HG03571 (cell line): ENCODE results near the gene HOXC11.

Source experiments
- ATAC-seq: cut with Tn5 transposase; IDR thresholded peaks from one replicate; pipeline ENCODE4 v1.9.1; 2021; ENCODE audit not compliant: unreplicated experiment

HOXC11 gene

DNA sequence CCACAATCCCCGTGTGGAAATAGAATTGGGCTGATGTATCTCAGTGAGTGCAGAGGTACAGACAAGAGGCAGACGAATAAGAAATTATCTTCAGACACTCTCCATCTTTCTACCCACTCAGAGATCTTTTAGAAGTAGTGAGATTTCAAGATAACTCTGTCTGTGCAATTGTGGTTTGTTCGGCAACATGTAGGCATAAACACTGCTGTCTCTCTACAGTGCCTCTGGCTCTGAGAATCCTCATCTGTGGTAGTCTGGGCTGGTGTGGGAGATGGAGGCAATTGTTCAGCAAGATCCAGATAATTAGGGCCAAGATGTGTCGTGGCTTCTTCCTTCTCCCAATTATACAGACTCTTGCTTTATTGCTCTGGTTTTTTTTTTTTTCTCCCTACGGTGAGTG is 31.2 kb upstream of the HOXC11 start:
- no peak for ATAC-seq

GRCh38 chr12:53942467-53942997 is 30.4 kb upstream of the HOXC11 start:
- ATAC-seq, result no peak

- ATAC-seq, result no peak
Observed at GRCh38 chr12:53944209-53944608, 28.7 kb upstream of the HOXC11 start.

DNA sequence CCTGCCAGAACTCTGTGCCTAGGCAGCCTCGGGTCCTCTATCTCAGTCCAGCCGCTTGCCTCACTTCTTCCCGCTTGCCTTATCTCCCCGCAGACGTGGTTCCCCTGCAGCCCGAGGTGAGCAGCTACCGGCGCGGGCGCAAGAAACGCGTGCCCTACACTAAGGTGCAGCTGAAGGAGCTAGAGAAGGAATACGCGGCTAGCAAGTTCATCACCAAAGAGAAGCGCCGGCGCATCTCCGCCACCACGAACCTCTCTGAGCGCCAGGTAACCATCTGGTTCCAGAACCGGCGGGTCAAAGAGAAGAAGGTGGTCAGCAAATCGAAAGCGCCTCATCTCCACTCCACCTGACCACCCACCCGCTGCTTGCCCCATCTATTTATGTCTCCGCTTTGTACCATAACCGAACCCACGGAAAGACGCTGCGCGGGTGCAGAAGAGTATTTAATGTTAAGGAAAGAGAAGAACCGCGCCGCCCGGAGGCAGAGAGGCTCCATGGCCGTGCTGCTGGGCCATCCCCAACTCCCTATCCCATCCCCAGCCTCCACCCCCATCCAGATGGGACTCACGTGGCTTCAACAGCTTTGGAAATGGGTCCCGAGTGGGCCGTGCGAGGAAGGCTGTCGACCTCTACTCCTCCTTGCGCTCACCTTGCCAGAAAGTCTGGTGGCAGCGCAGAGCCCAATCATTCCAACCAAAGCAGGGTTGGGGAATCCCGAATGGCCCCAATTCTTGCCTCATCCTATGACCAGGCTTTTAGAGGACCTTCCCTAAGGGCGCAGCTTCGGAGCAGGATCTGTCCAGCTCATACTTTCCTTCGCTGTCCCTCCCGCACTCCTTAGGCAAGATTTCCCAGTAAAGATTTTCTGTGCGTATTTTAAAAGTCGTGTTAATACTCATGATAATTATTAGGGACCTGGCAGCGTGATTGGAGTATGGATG is 27.7 kb upstream of the HOXC11 start:
- ATAC-seq, result no peak

DNA sequence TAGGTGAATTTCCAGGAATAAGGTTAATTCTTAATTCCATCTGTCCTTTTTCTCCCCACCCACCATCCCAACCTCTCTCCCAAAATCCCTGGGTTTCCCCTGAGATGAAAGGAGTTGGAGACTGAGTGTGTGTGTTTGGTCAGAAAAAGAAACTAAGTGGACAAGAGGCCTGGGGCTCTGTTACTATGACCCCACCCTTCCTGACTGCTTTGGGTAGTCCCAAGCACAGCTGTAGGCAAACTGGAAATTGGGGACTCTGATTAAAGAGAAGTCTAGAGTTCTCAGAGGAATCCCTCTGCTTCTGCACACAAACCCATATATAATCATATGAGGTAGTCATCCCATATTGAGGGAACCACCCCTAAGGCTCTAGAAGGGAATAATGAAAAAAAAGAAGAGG is 25.2 kb upstream of the HOXC11 start:
- no peak for ATAC-seq

DNA sequence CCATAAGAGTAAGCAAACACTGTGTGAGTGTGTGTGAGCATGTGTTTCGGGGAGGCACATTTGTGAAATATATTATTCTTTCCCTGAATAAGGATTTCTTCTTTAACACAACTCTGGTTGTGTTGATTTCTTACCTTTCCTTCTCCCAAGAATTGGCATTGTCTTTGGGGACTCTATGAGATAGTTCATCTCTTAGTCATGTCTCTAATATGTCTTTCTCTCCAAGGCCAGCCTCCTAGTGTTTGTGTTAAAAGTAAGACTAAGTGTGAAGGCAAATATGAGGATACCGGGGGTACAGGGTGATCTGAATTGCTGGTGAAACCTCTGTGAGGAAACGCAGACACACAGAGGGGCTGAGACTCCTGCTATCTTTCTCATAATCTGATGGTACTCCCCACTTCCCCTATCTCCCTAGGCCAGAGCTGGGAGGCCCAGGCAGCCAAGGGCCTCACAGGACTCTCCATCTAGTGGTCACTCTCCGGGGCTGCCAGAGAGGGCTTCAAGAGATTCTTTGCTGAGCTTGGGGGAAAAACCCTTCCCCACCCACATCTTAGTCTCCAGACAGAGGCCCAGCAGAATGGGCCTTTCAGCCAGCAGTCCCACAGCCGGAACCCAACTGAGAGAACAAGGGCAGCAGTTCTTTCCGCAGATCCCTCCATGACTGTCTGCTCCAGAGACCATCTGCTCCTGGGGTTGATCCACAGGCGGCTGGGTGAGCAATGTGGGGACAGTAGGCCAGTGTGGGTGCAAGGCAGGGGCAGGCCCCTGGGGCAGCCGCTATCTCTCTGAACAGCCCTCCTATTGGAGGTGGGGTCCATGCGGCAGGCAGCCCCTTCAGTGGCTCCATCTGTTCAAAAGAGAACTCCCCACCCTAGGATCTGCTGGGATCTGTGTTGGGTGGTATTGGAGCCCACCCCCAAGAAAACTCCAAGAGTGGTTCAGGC is 24.0 kb upstream of the HOXC11 start:
- ATAC-seq, result no peak

DNA sequence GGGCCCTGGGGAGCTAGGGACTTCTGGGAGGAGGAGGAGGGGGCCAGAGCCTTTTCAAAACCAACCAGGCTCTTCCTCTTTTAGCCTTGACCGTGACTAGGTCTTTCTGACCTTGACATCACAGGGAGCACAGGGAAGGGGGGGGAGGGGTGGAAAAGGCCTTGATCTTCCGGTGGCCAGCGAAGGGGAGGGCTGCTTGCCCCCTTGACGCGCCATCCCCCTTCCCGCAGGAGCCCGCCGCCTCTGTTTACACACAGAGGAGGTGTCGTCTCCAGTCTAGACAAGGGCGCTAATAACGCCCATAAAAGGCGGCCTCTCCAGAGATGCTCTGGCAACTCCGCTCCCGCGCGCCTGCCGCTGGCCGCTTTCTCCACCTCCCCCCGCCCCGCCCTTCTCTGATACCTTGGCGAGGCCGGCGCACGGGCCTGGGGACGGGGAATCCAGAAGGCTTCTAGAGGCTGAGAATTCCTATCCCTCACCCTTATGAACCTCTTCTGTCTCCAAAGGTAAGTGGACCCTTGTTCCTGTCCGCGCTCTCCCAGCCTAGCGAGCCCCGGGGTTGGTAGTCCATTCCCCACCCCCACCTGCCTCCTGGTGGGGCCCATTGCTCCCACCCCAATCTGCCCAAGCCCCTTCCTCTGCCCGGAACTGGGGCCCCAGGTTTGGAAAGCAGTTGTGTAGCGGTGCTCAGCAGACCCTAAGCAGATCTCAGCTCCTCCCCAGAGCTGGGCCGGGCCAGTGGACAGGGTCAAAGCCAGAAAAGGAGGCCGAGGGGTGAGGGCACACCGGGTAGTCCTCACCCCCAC is 23.1 kb upstream of the HOXC11 start:
- no peak for ATAC-seq

GRCh38 chr12:53950437-53950773 is 22.5 kb upstream of the HOXC11 start:
- no peak for ATAC-seq

- no peak for ATAC-seq
Observed at GRCh38 chr12:53950789-53951576, 21.9 kb upstream of the HOXC11 start.

DNA sequence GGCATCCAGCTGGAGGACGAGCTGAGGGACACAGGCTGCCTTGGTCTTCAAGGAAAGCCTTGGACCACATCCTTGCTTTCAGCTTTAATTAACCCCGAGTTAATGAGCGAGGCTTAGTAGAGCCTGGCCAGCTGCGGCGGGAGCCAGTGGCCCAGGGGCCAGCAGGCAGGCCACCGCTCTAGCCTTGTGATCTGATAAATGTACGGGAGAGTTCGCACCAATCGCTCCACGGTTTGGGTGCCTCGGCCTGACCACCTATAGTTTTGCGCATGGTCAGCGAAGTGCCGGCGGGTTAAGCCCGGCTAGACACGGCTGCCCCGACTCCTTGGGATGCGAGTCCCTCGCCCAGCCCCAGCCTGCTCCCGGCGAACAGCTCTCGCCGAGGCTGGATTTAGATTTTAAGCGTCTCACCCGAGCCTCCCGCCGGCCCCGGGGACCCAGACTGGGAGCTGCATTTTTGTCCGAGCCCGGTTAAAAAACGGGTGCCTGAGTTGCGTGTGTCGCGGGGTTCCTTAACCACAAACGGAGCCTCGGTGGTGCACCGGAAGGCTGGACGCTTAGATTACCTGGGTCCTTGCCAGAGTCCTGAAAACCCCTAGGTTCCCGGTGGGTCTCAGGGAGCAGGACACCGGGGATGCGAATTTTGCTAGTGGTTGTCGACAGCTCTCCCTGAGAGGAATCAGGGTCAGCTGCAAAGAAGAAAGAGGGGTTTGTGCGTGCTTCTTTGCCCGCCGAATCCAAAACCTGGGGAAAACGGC is 21.2 kb upstream of the HOXC11 start:
- ATAC-seq, result no peak

DNA sequence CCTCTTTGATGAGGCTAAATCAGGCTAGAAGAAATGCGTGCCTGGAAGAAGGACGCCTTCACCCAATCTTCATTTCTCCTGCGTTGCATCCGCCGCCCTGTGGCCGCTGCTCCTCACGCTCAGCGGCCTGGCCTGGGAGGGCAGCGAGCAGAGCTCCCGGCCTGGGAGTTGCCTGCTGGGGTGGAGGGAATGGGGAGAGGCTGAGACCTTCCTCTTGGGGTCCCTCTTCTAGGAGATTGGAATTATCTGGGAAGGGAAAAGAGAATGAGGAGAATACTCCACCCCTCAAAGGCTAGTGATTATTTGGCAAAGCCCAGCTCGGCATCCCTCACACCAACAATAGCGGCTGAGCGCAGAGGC is 20.6 kb upstream of the HOXC11 start:
- ATAC-seq, result no peak

GRCh38 chr12:53952871-53953734 is 19.8 kb upstream of the HOXC11 start:
- no peak for ATAC-seq

DNA sequence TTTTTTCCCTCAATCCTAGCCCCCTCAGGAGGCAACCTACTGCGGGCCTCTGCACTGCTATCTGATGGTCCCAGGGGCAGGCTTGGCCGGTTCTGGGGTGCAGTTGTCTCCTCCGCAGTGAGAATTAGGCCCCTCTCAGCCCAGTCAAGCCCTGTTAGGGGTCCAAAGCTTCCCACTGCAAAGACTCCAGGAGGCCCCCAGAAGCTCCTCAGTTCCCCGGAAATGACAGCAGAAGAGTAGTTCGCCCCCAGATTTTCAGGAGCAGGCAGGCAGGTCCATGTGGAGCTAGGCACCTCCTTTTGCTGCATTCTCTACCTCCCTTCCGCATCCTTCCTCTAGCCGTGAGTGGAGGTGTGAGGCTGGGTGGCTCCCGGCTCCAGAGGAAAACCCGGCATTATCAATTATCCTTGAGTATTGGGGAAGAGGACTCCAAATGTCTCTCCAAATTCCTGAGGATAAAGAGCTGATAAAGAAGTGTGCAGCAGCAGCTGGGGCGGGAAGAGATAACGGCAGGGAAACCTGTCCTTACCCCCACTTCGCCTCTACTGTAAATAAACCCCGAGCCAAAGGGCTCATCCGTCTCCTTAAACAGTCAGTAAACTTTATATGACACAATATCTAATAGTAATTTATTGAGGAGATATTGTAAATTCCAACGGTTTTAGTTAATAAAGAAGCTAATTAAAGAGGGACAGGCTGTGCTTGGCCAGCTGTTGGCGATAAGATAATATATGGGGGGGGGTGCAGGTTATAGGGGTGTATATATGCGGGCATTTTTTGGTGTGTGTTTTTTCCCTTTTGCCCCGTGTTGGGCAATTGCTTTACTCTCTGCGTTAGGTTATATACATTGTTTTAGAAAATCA is 18.9 kb upstream of the HOXC11 start:
- ATAC-seq, result no peak

DNA sequence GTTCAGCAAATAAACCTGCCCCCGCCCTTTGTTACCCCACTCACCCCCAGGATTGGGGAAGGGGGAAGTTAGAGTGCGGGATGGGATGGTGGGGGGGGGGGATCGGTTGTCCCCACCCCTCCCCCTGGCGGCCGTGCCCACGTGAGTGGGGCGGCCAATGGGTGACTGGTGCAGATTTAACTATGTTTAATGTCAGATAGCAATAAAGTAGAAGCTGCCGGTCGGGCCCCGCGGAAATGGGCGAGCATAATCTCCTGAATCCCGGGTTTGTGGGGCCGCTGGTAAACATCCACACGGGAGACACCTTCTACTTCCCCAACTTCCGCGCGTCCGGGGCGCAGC is 18.3 kb upstream of the HOXC11 start, which contains the start of gene HOXC12:
TSS of gene HOXC12 (plus strand) at position 210 of the 342 bp plus-strand sequence. CDS start at position 237, 27 bp downstream.
- no peak for ATAC-seq

DNA sequence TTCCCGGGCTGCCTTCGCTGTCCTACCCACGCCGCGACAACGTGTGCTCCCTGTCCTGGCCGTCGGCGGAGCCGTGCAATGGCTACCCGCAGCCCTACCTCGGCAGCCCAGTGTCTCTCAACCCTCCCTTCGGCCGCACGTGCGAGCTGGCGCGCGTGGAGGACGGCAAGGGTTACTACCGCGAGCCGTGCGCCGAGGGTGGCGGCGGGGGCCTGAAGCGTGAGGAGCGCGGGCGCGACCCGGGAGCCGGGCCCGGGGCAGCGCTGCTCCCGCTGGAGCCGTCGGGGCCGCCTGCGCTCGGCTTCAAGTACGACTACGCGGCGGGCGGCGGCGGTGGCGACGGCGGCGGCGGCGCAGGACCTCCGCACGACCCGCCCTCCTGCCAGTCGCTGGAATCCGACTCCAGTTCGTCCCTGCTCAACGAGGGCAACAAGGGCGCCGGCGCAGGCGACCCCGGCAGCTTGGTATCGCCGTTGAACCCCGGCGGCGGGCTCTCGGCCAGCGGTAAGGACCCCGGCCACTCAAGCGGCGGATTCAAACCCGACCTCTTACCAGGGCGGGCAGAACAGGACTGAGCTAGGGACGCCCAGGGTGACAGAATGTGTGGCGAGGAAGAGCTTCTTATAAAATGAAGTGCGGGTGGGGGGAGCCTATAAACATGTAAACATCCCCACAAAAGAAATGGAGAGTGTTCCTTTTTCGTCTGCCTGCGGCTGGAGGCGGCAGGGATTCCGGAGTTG is 17.7 kb upstream of the HOXC11 start:
- no peak for ATAC-seq

GRCh38 chr12:53955776-53956250 is 17.1 kb upstream of the HOXC11 start:
- ATAC-seq, result no peak
